Fibroblast of skin of abdomen (primary cell): ENCODE measurements around the gene GRAMD1B.
A peak's percentile ranks its signal among the peaks of the same experiment; 100 is the strongest.

Experiments
- DNase-seq: peaks from one replicate; pipeline ENCODE4 v3.0.0-alpha.2; 2013

Gene GRAMD1B

GRCh38 chr11:123477205-123477907 is 47.3 kb downstream of the GRAMD1B start:
- no peak for DNase-seq

- DNase-seq = peak; percentile 82
Observed at GRCh38 chr11:123478352-123478987, 48.4 kb downstream of the GRAMD1B start.

- no peak for DNase-seq
Observed at GRCh38 chr11:123479048-123479837, 49.2 kb downstream of the GRAMD1B start.

GRCh38 chr11:123480290-123480815 is 50.3 kb downstream of the GRAMD1B start:
- DNase-seq = no peak

GRCh38 chr11:123480882-123481281 is 50.8 kb downstream of the GRAMD1B start:
- DNase-seq = no peak

DNA sequence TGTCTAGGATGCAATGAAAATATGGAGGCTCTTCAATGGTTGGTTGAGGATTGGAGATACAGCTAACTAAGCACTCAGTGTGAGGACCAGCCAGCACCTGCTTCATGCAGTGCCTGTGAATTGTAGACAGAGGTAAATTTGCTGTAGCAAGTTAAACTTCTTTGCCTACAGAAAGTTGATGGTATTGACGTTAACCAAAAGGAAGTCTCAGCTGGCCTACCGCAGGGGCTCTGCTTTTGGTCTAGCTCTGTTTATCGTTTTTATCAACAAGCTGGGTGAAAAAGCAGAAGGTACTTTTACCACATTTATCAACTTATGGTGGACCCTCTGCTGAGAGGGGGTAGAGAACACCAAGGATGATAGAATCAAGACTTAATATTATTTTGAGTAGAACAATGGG is 51.6 kb downstream of the GRAMD1B start:
- DNase-seq = no peak

DNA sequence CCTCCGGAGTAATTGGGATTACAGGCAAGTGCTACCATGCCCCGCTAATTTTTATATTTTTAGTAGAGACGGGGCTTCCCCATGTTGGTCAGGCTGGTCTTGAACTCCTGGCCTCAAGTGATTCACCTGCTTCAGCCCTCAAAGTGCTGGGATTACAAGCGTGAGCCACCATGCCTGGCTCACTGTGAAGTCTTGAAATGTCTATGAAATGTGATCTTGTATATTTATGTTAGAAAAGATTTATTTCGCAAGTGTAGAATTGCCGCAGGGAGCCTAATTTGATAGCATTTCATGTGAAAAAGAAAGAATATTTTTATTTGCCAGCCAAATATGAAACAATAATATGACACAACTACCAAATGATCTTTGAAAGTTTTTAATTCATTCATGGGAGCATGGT is 52.1 kb downstream of the GRAMD1B start:
- DNase-seq = no peak

GRCh38 chr11:123483058-123483457 is 53.0 kb downstream of the GRAMD1B start:
- peak; percentile 47 for DNase-seq

GRCh38 chr11:123483466-123483865 is 53.4 kb downstream of the GRAMD1B start:
- DNase-seq = no peak

GRCh38 chr11:123484448-123484847 is 54.4 kb downstream of the GRAMD1B start:
- DNase-seq = no peak

GRCh38 chr11:123487157-123487744 is 57.2 kb downstream of the GRAMD1B start:
- no peak for DNase-seq

DNA sequence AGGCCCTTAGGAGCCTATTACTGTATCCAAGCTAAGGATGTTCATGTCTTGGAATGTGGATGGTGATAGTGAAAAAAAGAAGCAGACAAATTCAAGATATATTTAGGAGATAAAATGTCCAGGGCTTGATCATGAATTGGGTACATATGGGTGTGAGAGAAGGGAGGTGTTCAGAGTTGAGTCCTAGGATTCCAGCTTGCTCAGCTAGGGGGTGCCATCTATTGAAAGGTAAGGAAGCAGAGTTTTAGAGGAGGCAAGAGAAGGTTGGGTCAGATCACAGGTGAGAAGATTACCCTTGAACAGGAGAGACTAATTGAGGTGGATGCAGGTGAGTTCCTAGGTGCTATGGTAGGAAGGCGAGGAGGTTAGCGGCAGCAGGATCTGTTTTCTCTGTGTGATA is 60.5 kb downstream of the GRAMD1B start:
- DNase-seq = no peak

GRCh38 chr11:123491241-123491640 is 61.2 kb downstream of the GRAMD1B start:
- DNase-seq = no peak

- DNase-seq = no peak
Observed at GRCh38 chr11:123493349-123494063, 63.4 kb downstream of the GRAMD1B start.

DNA sequence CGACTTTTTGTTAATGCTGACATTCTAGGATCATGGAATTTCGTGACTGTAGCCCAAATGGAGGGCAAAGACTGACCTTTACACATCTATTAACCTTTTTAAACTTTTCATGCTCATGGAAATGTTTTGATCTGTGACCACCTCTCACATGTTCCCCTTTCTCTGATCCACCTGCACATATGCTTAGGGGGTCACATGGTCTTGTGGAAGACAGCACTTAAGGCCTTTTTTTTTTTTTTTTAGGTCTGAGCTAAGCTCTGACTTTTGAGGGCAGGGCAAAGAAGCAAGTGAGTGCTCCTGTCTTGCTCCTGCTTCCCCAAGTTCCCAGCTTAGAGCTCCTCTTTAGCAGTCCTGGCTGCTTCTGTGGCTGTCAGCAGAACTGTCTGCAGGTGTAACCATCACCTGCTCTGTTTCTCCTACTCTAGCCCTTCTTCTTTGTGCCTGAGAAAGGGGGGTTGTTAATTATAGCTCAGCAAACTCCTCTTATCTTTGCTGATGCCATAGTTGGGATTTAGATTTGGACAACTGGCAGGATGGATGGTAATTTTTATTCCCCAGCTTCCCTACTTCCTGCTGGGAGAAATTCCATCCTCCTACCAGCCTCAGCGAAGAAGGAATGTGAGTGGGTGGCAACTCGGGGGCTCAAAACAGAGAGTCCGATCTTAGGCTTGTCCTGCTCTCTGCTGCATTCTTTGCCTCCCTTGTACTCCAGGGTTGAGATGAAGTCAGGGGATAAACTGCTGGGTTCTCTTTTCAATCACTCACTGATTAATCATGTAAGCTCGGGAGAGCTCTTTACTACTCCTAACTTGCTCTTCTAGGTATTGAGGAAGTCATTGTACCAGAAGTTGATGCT is 64.4 kb downstream of the GRAMD1B start:
- peak; percentile 56 for DNase-seq

DNA sequence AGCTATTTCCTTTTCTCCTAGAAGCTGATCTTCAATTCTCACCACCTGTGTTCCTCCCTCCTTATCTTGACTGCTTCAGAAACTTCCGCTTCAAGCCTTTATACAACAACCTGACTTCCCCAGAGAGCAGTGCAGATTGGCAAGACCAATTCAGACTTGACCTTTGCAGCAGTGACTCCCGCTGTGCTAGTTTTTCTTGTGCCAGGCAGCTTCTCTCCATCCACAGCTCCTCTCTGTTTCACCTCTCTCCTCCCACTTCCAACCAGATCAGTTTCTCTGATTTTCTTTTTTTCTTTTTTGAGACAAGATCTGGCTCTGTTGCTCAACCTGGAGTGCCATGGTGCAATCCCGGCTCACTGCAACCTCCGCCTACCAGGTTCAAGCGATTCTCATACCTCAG is 74.3 kb downstream of the GRAMD1B start:
- DNase-seq = no peak

DNA sequence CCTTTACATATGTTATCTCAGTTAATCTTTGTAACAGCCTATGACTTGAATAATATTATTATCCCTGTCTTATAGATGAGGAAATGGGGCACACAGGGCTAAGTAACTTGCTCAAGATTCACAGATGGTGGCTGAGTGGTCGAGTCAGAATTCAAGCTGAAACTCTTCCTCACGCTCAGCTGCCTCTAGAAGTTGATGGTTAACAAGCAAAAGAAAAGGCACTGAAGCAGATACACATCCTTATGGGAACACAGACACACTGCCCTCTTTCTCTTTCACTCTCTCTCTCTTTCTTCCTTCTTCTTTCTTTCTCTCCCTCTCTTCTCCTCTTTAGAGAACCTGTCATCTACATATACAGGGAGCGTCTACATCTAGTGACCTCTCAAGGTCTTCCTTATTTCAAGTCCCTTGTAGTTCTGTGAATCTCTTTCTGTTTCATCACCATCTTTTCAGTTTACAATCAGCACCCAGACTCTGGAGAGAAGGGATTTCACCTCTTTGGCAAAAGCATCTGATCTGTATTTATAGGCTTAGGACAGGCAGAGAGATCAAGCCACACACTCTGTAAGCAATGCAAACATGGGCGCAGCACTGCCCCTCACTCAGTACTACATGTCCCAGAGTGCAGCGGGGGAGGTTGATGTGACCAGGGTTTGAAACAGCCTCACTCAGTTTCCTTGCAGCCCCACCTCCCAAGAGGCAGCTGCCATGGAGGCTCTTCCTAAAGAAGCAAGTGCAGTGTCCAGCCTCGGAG is 75.7 kb downstream of the GRAMD1B start:
- DNase-seq = no peak

GRCh38 chr11:123507043-123507442 is 77.0 kb downstream of the GRAMD1B start:
- peak; percentile 41 for DNase-seq

DNA sequence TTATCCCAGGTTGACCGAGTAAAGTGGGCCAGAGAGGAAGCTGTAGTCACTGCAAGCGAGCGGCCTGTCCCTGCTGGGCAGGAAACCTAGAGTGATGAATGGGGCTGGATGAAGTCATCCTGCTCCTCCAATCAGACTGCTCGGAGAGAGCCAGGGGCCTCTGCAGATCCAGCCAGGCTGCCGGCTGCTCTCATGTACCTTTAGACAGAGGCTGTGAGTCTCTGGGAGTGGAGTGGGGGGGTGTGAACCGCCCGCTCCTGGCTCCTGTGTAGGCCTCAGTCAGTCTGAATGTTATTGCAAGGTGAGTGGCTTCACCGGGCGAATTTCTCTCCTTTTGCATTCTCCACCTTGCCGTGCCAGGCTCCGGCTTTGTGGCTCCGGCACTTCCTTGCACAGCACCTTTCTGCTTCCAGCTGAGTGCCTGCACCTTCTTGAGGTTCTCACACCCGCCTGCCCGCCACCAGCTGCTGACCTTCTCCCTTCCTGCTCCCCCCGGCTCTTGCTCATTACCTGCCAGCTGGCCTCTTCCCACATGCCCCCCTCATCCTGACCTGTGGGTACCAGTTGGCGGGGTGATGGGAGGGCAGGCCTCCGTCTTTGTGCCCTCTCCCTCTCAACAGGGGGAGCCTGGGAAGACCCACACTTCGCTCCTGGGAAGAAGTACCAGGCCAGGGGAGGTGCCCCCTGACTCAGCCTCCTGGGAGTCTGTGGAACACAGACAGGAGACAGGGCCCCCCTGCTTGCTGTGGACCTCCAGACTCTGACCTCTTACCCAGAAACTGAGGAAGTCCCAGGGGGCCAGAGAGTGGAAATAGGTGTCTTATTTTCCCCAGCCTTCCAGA is 79.9 kb downstream of the GRAMD1B start:
- DNase-seq = peak; percentile 81

DNA sequence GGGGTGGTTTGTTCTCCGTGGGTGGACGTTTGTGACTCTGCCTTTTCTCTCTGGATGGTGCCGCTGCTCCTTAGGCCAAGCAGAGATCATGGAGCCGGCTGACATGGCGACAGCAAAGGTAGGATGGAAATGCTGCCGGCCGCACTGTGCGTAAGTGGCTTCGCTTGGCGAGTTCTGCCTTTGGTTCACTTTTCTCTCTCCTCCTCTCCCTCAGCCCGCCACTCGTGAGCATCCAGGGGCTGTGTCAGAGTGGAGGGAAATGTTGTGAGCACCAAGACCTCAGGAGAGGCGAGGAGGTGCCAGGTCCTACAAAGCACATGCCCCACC is 80.5 kb downstream of the GRAMD1B start:
- no peak for DNase-seq
